Gastrocnemius medialis (tissue), 4 donors: ENCODE measurements around the gene DPM3. TPM values are rescaled to one million over a fixed set of nuclear protein-coding genes. Genes with fewer than 3 reads are reported as not detected.

Source experiments
- ATAC-seq, 2 donors: fragments of 150-250 bp; one replicate each; pipeline ENCODE4 v1.9.1; 2016
- DNase-seq, 2 donors: peaks; one replicate each; pipeline ENCODE4 v3.0.0-alpha.2; 2019
- H3K27ac ChIP-seq, 4 donors: fragments of 200-600 bp; sonication (generic); 1 replicate in 1 of 4; 2 replicates in 3 of 4; pipeline ENCODE4 v1.5.1; 2016 to 2018; ENCODE audit warnings: mild to moderate bottlenecking in 2 of 4, moderate library complexity in 1 of 4
- H3K27me3 ChIP-seq, 3 donors: fragments of 200-600 bp; sonication (generic) in 2 of 3; 1 replicate in 1 of 3; 2 replicates in 2 of 3; pipeline versions ENCODE4 v1.5.1 to v1.6.0; 2016 to 2019; ENCODE audit warnings: mild to moderate bottlenecking in 1 of 3, moderate library complexity in 1 of 3
- H3K36me3 ChIP-seq, 2 donors: fragments of 200-600 bp; sonication (generic) in 1 of 2; one replicate each; pipeline ENCODE4 v1.5.1; 2017 to 2018
- H3K4me1 ChIP-seq, 2 donors: fragments of 200-600 bp; sonication (generic) in 1 of 2; one replicate each; pipeline ENCODE4 v1.5.1; 2016 to 2017; ENCODE audit warnings: mild to moderate bottlenecking in 2 of 2
- H3K4me3 ChIP-seq, 4 donors: fragments of 200-600 bp; sonication (generic) in 3 of 4; 1 replicate in 1 of 4; 2 replicates in 3 of 4; pipeline ENCODE4 v1.5.1; 2016 to 2019; ENCODE audit warnings: mild to moderate bottlenecking in 2 of 4
- H3K9me3 ChIP-seq, 3 donors: fragments of 200-600 bp; sonication (generic) in 2 of 3; 1 replicate in 1 of 3; 2 replicates in 2 of 3; pipeline ENCODE4 v1.5.1; 2016 to 2019
- POLR2A ChIP-seq, 2 donors: fragments of 450-650 bp; IDR thresholded peaks; one replicate each; pipeline ENCODE4 v1.6.1; 2017; ENCODE audit warnings: antibody characterized with exemption in 2 of 2, mild to moderate bottlenecking in 2 of 2, moderate library complexity in 2 of 2
- in situ Hi-C, 4 donors: fragments of 200-750 bp; cut with MboI; loops; one replicate each; pipeline versions ENCODE4 v1.15.0 to v1.8.0; 2017; ENCODE audit warnings: low sequenced_read_pairs in 4 of 4
- intact Hi-C: fragments of 100-400 bp; cut with DNase I; formaldehyde crosslinking; loops from one replicate; pipeline ENCODE4 v1.15.1; 2023; ENCODE audit warnings: low total_unique reads
- total RNA-seq, 4 donors: library from RNA; depleted of rRNA; stranded (reverse); fragments of >200 nt; gene quantifications; one replicate each; pipeline versions ENCODE4 v1.1.0 to v1.2.3, GENCODE V29; 2016
- TF ChIP-seq, protein P1 (sequence below), 5 experiments: fragments of 450-650 bp in 3 of 5; fragments of 200-600 bp in 2 of 5; sonication (generic) in 2 of 5; IDR thresholded peaks in 4 of 5; conservative IDR thresholded peaks in 1 of 5; 1 replicate in 4 of 5; 2 replicates in 1 of 5; pipeline ENCODE4 v1.5.1; 2016 to 2019; ENCODE audit warnings: antibody characterized with exemption in 5 of 5, mild to moderate bottlenecking in 3 of 5, moderate library complexity in 3 of 5

DPM3 gene
- total RNA-seq, 4 donors from 2014 or later: 7.3 to 69.5 (median 57.9) TPM

- intact Hi-C loops (loop anchor here (10.0 kb wide), 1 partner anchor 726 kb away; the partner anchor contains the start of gene IL6R), in situ Hi-C loops (no loop called here)
- no peaks in the 10 kb centered on the region for H3K9me3 ChIP-seq
- peaks cover 41 to 66% of the 10 kb centered on the region in 2 donors for H3K4me1 ChIP-seq
- TF ChIP-seq POLR2A (IDR thresholded peaks at IDR 0.05): no peak
- TF ChIP-seq, protein P1, sequence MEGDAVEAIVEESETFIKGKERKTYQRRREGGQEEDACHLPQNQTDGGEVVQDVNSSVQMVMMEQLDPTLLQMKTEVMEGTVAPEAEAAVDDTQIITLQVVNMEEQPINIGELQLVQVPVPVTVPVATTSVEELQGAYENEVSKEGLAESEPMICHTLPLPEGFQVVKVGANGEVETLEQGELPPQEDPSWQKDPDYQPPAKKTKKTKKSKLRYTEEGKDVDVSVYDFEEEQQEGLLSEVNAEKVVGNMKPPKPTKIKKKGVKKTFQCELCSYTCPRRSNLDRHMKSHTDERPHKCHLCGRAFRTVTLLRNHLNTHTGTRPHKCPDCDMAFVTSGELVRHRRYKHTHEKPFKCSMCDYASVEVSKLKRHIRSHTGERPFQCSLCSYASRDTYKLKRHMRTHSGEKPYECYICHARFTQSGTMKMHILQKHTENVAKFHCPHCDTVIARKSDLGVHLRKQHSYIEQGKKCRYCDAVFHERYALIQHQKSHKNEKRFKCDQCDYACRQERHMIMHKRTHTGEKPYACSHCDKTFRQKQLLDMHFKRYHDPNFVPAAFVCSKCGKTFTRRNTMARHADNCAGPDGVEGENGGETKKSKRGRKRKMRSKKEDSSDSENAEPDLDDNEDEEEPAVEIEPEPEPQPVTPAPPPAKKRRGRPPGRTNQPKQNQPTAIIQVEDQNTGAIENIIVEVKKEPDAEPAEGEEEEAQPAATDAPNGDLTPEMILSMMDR (IDR thresholded peaks at IDR 0.05 in 4 of 5, conservative IDR thresholded peaks at IDR 0.05 in 1 of 5): no peak
- H3K36me3 ChIP-seq: peaks cover 0 to 12% of the 10 kb centered on the region in 2 donors
- peaks cover 14 to 43% (median 34%) of the 10 kb centered on the region in 3 donors for H3K27me3 ChIP-seq
- DNase-seq: no peak
- peak overlapping the region; percentile 64 to 88 (median 74) for H3K4me3 ChIP-seq
- no peak for ATAC-seq
- H3K27ac ChIP-seq: peak overlapping the region; percentile 80 to 100 (median 88)
These were observed 9.9 kb downstream of the DPM3 start for GRCh38 chr1:155130272-155131006.

DNA sequence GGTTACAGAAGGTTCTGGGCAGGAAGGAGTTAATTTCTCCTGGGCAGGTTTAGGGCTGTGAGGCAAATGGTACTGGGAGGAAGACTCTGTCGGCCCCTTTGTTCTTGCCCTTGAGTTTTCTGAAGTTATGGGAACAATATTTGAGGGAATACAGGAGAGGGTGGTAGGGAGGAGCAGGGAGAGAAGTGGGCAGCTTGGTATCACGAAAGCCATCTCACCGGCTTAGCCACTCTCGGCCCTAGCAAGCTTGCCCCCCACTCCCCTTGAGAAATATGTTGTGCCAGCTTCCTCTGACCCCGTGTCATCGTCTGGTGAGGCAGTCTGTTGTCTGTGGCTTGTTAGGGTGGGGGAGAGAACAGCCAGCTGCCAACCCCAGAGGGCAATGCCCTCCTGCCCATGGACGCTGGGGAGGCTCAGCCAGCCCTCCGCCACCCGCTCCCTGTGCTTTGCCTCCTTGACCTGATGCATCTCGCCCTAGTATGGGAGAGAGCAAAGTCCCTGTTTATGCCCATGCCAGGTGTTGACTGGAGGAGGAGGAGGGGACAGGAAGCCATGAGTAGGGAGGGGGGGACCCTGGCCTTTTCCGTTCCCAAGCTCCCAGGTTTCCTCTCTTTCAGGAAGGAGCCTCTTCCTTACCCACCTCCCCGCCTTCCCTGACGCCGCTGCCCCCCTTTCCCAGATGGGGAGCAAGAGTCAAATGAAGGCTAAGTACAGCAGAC, 11.4 kb downstream of the DPM3 start:
- DNase-seq (no peak), ATAC-seq (peak; percentile 17 to 22)
- Histone ChIP-seq H3K27me3 (peaks cover 14 to 43% (median 34%) of the 10 kb centered on the region in 3 donors), H3K36me3 (peaks cover 0 to 9% of the 10 kb centered on the region in 2 donors), H3K4me3 (peak overlapping the region; percentile 64 to 88 (median 74)), H3K9me3 (no peaks in the 10 kb centered on the region), H3K27ac (peak overlapping the region; percentile 80 to 100 (median 88)), H3K4me1 (peaks cover 26 to 52% of the 10 kb centered on the region in 2 donors)
- TF ChIP-seq POLR2A (IDR thresholded peaks at IDR 0.05): peak; percentile 23 to 25
- TF ChIP-seq, protein P1 (IDR thresholded peaks at IDR 0.05 in 4 of 5, conservative IDR thresholded peaks at IDR 0.05 in 1 of 5): no peak
- intact Hi-C loops (no loop called here), in situ Hi-C loops (no loop called here)

- H3K9me3 ChIP-seq: no peaks in the 10 kb centered on the region
- in situ Hi-C loops: no loop called here
- peaks cover 0 to 7% of the 10 kb centered on the region in 2 donors for H3K36me3 ChIP-seq
- peak in 1 of 2 donors; percentile 17 for DNase-seq
- H3K4me1 ChIP-seq: peaks cover 25 to 52% of the 10 kb centered on the region in 2 donors
- TF ChIP-seq, protein P1 (IDR thresholded peaks at IDR 0.05 in 4 of 5, conservative IDR thresholded peaks at IDR 0.05 in 1 of 5): no peak
- TF ChIP-seq POLR2A (IDR thresholded peaks at IDR 0.05): no peak
- ATAC-seq: no peak
- peak overlapping the region; percentile 80 to 100 (median 88) for H3K27ac ChIP-seq
- H3K27me3 ChIP-seq: peaks cover 14 to 43% (median 34%) of the 10 kb centered on the region in 3 donors
- peak overlapping the region; percentile 64 to 88 (median 74) for H3K4me3 ChIP-seq
- intact Hi-C loops: no loop called here
These were observed 12.2 kb downstream of the DPM3 start for GRCh38 chr1:155127967-155128754.

DNA sequence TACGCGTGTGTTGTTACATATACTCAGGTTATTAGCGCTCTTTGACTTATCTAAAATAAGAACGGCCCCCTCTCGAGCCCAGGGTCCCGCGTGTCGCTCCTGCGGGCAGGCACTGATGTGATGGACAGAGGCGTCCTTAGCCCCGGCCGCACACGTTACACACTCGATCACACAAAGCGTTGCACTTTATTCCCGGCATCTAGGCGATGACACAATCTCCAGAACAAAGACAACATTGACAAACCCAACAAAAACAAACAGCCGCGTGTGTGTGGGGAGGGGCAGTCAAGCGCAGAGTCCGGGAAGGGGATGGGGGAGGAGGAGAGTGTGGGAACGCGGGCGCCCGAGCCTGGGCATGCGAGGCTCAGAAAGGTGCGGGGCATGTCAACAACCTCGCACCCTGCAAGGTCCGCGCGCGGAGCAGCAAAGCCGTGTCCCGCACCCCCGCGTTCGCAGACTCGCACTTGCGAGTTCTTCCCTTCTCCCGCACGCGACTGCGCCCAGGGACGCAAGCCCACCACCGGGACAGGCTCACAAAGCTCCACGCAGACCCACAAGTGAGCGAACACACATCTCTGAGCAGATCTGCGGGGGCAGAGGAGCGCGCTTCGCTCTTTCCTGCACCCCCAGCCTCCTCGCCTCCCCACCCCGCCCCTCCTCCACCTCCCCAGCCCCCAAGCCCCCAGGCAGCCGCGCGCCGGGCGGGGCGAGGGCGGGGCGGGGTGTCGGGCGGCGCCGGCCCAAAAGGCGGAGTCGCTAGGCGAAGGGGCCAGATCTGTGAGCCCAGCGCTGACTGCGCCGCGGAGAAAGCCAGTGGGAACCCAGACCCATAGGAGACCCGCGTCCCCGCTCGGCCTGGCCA, 13.0 kb downstream of the DPM3 start, which contains the start of gene EFNA1:
TSS of gene EFNA1 (plus strand) at position 772 of the 862 bp plus-strand sequence. CDS start 102 bp downstream, outside the sequence.
- ATAC-seq (peak; percentile 23), DNase-seq (peak in 1 of 2 donors; percentile 32)
- Histone ChIP-seq H3K27me3 (peaks cover 14 to 43% (median 34%) of the 10 kb centered on the region in 3 donors), H3K9me3 (no peaks in the 10 kb centered on the region), H3K27ac (peak within 1 kb of the TSS; percentile 80 to 100 (median 88)), H3K4me3 (peak within 1 kb of the TSS; percentile 64 to 88 (median 74)), H3K36me3 (peaks cover 0 to 7% of the 10 kb centered on the region in 2 donors), H3K4me1 (peaks cover 19 to 51% of the 10 kb centered on the region in 2 donors)
- intact Hi-C loops (no loop called here), in situ Hi-C loops (no loop called here)
- TF ChIP-seq POLR2A (IDR thresholded peaks at IDR 0.05): peak; percentile 61 to 70
- TF ChIP-seq, protein P1 (IDR thresholded peaks at IDR 0.05 in 4 of 5, conservative IDR thresholded peaks at IDR 0.05 in 1 of 5): no peak
